GM11168 (cell line): ENCODE measurements around the gene FHAD1.

ENCODE experiments used
- in situ Hi-C: fragments of 300-500 bp; cut with MboI; formaldehyde crosslinking; loops from one replicate; pipeline ENCODE4 v1.12.0; 2022; ENCODE audit warnings: low sequenced_read_pairs; ENCODE audit not compliant: unreplicated experiment

Gene FHAD1

DNA sequence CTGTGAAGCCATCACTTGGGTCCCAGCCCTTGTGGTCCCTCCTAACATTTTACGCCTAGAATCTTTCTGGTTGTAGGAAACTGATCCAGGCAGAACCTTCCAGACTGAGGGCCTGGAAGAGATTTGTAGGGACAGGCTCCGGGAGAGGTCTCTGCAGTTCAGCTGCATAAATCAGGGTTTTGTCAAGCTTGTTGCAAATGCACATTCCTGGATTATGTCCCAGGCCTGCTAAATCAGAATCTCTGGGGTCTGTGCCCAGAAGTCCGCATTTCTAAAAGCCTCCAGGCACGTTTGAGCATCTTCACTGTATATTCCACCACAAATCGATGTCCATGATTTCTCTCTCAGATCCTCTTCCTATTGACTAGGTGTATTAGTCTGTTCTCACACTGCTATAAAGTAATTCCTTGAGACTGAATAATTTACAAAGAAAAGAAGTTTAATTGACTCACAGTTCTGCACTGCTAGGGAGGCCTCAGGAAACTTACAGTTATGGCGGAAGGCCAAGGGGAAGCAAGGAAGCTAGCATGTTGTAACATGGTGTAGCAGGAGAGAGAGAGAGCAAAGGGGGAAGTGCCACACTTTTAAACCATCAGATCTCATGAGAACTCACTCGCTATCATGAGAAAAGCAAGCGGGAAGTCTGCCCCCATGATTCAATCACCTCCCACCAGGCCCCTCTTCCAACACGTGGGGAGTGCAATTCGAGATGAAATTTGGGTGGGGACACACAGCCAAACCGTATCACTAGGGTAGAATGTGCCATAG is 1.2 kb upstream of the FHAD1 start:
- in situ Hi-C loops, result no loop called here

DNA sequence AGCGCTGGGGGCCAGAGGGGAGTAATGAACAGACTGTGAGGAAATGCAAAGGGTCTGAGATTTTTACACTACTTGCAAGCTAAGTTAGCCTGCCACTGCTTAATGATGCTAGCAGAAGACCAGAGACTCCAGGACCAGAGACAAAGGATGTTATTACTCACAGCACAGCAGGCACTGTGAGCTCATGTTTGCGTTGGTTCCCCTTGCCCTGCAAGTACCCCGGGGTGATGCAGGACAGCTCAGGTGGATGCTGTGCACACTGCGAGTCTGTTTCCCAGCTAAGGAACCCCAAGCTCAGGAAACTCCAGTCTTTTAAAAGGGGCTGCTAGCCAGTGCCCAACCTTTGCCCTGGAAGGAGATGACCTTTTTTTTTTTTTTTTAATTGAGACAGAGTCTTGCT is 1.2 kb downstream of the FHAD1 start:
- in situ Hi-C loops, result no loop called here

DNA sequence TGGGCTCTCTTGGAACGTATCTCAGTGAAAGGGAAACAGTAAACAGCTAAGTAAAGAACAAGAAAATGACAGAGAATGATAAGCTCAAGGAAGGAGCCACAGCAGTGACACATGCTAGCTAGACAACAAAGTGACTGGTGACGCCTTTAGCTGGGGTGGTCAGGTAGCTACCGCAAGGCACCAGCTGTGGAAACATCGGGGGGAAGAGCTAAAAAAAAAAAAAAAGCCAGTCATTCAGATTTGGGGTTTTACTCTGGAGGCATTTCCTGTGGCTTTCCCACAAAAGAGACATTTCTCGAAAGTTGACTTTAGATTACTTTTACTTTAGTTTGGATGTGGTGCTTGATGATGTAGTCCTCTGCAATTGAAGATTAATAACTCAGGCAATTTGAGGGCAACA is 2.1 kb downstream of the FHAD1 start:
- in situ Hi-C loops, result no loop called here

DNA sequence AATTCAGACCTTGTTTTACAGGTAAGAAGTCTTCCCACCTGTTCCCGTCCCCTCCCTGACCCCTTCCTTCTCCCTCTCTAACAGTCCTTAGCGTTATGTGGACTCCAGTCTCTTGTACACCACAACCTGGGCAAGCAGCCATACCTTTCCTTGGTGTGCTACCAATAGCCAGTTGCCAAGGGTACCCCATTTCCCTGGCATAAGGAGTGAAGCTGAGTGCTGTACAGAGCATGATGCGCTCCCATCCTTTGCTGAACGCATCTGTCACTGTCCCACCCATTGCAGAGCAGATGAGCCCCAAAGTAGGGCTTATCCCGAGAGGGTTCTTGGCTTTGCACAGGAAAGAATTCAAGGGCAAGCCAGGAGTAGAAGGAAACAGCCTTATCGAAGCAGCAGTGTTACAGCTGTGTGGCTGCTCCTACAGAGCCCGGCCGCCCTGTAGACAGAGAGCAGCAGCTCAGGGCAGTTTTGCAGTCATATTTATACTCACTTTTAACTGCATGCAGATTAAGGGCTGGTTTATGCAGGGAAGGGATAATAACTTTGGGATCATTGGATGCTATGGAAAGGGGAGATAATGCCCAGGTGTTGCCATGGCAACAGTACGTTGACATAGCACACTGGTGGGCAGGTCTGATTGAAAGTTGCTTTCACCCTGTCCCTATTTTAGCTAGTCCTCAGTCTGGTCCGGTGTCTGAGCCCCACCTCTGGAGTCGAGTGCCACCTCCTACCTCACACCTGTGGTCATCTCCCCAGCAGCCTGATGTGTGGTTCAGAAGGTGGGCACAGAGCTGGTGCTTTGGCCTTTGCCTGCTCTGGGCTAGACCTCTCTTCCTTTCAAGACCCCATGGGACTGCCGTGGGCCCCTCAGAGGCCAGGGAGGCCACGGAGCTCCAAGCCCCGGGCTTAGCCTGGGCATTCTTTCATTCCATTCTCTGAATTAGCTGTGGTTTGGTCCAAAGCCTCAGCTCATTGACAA is 5.1 kb downstream of the FHAD1 start:
- in situ Hi-C loops, result loop anchor here (10.0 kb wide), 1 partner anchor 97 kb away; the partner anchor contains the start of gene TMEM51

DNA sequence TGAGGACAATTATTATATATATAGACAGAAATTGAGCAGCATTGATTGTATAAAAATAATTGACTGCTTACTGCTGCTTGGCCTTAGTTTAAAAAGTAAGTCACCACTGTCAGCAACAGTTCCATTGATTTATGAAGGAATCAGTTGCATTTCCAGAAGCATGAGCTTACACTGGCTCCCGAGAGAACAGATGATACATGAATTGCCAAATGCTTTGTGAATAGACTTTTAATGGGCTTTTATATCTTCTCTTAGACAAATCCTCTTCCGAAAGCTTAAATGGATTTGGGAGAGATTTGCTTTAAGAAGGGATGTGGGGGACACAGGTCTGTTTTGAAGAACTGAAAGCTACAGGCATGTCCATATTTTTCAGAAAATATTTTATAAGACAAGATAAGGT is 7.5 kb downstream of the FHAD1 start:
- in situ Hi-C loops, result loop anchor here (10.0 kb wide), 1 partner anchor 100 kb away; the partner anchor contains the start of gene TMEM51

DNA sequence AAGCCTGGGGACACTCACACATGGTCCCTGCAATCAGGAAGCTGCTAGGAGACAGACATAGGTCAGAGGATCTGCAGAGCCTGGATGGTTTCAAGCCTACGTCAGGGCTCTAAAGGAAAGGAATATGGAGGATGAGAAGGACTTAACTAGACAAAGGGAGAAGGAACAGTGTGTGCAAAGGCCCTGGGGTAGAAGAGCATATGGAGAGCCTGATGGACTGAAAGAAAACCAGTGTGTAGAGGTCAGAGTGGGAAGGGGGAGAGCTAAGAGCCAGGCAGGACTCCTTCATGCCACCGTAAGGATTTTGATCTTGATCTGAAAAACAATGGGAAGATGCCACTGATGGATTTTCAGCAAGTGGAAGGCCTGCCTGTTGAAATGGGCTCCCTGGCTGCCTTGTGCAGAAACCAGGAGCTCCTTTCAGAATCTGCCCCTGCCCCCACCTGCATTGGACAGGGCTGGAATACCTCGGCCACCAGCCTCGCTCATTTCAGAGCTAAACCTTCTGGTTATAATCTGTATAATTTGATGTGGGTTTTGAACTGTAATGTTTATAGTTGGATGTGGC is 8.6 kb downstream of the FHAD1 start:
- in situ Hi-C loops, result loop anchor here (10.0 kb wide), 1 partner anchor 101 kb away; the partner anchor contains the start of gene TMEM51

DNA sequence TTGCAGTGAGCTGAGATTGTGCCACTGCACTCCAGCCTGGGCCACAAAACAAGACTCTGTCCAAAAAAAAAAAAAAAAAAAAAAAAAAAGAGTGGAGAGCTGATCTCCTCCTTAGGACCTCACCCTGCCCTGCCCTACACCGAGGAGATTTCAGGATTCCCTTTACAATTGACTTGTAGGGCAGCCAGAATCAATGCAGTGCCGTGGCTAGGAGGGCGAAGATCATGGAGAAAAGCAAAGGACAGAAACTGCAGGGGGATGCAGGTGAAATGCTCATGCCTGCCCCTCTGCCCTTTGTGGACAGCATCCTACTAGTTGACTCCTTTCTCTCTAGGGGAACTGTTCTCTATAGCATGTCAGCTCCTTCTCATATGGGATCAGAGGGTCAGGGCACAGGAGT is 9.6 kb downstream of the FHAD1 start:
- in situ Hi-C loops, result loop anchor here (10.0 kb wide), 1 partner anchor 102 kb away; the partner anchor contains the start of gene TMEM51

DNA sequence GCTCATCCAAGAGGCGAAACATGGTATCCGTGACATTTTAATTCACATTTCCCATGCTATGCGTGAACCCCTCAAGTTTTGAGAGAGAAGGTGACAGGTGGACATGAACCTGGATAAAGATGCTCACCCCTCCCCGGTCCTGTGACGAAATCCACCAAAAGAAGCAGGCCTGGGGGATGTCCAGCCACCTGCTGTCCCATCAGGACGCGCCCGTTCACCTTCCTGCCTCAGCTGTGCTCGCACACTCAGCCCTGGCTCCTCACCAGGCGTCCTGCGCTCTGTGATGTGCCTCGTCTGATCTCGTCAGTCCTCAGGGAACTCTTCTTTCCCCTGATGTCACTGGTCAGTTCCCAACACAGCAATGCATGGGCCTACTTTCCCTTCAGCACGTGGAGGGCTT is 10.3 kb downstream of the FHAD1 start:
- in situ Hi-C loops, result loop anchor here (10.0 kb wide), 1 partner anchor 103 kb away; the partner anchor contains the start of gene TMEM51

DNA sequence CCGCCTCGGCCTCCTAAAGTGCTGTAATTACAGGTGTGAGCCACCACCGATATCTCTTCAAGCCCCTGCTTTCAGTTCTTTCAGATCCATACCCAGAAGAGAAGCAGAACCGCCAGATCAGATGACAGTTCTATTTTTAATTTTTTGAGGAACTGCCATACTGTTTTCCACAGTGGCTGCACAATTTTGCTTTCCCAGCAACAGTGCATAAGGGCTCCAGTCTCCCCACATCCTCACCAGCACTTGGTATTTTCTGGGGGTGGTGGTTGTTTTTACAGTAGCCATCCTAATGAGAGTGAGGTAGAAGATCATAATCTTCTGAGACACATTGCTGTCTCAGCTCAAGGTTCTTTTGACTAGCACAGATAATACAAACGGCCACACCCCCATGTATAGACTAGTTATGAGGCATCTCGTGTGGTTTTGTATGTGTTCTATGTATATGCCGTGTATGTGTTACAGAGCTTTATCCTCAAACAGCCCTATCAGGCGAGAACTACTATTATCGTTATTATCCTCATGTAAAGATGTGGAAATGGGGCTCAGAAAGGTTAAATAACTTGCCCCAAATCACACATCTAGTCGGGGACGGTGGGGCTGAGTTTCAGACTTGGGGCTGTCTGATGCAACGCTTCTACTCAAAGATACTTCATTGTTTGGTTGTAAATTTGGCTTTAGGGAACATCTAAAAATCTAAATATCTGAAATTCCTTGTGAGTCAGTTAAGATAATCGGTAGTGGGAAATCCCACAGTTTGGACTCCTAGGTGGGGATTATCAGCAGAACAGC is 12.0 kb downstream of the FHAD1 start:
- in situ Hi-C loops, result loop anchor here (10.0 kb wide), 1 partner anchor 104 kb away; the partner anchor contains the start of gene TMEM51

DNA sequence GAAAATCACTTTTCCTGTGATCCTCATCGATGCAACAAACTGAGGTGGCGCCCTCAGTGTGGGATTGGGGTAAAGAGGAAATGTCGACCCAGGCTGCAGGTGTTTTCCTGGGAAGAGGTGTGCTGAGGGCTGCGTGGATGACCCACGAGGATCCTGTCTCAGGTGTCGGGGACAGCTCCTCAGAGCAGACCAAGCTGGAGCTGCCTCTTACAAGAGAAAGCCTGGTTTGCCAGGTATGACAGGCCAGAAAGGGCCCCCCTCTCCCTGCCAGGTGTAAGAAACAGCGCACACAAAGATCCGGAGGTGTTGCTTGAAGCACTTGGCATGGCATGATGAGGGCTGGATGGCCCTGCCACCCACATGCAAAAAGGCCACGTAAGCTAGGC is 12.6 kb downstream of the FHAD1 start:
- in situ Hi-C loops, result loop anchor here (10.0 kb wide), 1 partner anchor 105 kb away; the partner anchor contains the start of gene TMEM51

DNA sequence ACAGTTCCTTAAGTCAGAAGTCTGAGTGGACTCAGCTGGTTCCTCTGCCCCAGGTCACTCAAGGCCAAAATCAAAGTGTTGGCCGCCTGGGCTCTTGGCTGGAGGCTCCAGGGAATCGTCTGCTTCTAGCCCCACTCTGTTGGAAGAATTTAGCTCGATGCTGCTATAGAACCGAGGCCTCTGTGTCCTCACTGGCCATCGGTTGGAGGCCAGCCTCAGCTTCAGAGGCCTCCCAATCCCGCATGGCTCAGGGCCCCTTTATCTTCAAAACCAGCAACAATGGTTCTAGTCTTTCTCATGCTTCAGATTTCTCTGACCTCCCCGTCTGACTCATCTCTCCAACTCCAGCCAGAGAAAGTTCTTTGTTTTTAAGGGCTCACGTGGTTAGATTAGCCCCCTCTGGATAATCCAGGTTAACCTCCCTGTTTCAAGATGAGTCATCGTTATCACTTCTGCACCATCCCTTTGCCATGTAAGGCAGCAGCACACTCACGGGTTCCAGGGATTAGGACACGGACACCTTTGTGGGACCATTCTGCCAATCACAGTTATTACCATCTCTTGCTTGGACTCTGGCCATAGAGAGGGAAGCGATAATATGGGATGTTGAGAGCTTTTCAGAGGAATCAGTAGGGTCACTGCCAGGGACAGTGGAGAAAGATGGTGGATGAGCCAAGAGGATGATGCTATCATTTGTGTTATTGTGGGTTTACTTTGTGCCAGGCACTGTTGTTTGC is 13.6 kb downstream of the FHAD1 start:
- in situ Hi-C loops, result no loop called here

DNA sequence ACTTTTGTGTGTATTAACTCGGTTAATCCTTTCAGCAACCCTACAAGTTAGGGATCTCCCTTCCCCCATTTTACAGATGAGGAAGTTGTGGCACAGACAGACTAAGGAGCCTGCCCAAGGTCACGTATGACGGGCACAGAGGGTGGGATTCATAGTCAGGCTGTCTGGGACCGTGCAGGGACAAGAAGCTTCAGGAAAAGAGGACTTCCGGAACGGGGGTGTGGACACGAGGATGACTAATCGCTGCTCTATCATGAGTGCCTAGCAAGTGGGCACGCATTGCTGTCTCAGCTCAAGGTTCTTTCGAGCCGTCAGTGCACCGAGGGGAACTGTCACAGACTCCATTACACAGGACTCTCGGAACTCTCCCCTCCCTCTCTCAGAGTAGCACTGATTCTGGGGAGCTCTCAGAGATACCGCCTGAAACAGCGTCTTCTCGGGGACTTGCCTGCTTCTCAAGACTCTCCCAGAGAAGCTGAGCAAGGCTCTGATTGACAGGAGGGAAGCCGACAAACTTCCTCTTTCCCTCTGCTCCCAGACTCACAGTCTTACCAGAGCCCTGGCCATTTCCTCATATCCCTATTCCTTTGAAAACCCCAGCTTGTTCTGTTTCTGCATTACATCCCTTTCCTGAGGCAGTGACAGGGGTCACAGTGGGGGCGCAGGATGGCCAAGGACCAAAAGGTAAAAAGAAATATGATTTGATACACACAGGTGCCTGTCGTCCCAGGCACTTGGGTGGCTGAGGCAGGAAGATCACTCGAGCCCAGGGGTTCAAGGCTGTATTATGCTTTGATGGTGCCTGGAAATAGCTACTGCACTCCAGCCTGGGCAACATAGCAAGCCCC is 14.4 kb downstream of the FHAD1 start:
- in situ Hi-C loops, result no loop called here

DNA sequence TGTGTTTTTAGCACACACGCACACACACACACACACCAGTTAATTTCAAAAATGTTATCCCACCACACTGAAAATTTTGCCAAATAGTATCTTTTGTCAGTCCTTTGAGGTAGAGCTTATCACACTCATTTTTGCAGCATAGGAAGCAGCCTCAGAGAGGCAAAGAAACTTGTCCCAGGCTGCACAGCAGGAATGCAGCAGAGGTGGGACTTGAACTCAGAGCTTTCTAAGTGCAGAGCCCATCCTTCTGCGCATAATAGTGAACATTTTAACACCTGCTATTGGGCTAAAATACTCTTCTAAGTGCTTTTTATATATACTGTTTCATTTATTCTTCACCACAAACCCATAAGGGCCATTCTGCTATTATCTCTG is 15.0 kb downstream of the FHAD1 start:
- in situ Hi-C loops, result no loop called here

DNA sequence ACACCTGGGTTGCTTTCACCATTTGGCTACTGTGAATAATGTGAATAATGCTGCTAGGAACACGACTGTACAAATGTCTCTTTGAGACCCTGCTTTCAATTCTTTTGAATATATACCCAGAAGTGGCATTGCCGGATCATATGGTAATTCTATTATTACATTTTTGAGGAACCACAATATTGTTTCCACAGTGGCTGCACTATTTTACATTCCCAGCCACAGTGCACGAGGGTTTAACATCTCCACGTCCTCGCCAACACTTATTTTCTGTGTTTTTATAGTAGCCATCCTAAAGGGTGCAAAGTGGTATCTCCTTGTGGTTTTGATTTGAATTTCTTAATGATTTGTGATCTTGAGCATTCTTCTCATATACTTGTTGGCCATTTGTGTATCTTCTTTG is 15.7 kb downstream of the FHAD1 start:
- in situ Hi-C loops, result no loop called here

DNA sequence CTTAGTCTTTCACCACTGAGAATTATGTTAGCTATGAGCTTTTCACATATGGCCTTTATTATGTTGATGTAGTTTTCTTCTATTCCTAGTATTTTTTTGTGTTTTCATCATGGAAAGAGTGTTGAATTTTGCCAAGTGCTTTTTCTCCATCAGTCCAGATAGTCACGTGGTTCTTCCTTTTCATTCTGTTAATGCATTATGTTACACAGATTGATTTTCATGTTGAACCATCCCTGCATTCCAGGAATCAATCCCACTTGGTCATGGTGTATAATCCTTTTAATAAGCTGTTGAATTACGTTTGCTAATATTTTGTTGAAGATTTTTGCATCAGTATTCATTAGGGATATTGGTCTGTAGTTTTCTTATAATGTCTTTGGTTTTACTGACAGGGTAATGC is 17.7 kb downstream of the FHAD1 start:
- in situ Hi-C loops, result no loop called here

DNA sequence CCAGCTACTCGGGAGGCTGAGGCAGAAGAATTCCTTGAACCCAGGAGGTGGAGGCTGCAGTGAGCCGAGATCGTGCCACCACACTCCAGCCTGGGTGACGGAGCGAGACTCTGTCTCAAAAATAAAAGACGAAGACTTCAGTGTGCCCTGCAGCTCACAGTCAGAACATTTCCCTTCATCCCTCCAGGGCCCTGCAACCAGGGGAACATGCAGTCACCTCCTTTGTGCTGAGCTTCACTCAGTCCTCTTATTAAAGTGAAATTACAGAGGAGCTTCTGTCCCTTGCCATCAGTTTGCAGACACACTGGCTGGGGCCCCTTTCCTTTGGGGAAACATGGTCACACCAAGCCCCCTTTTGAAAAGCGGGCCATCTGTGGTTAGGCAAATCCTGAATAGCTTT is 24.2 kb downstream of the FHAD1 start:
- in situ Hi-C loops, result loop anchor here (10.0 kb wide), 1 partner anchor 146 kb away; no protein-coding TSS in a partner anchor

DNA sequence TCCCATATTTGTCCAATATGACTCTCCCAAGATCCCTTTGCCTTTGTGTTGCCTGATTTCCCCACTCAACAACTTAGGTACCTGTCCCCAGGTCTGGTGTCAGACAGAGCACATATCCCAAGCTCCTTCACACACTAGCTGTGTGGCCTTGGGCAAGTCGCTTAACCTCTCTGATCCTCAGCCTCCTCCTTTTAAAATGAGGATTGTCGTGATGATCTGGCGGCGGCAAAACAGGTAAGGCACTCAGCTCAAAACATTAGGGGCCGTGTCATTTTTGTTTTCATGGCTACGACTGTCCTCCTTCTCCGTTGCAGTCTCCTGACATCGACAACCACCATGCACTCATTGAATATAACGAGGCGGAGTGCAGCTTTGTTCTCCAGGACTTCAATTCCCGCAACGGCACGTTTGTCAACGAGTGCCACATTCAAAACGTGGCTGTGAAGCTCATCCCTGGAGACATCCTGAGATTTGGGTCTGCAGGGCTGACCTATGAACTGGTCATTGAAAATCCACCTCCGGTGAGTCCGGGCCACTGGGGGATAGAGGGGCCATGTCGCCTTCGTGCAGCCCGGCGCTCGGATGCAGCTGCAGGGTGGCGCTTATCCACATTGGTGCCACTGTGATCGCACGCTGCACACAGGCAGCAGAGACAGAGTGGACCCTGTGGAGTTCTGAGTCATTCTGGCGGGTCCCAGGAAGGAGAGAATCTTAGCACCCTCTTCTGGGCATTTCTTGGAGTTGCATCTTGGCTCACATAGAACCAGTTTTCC is 25.2 kb downstream of the FHAD1 start:
- in situ Hi-C loops, result loop anchor here (10.0 kb wide), 1 partner anchor 147 kb away; no protein-coding TSS in a partner anchor
